H1 (cell line): ENCODE results near the gene NDFIP2.

Experiments used
- CTCF ChIP-seq, 3 experiments: IDR thresholded peaks; 1 replicate in 2 of 3; 2 replicates in 1 of 3; pipeline versions ENCODE4 v1.5.1 to v1.6.1; 2011; ENCODE audit warnings: low read length in 3 of 3, mild to moderate bottlenecking in 3 of 3, inconsistent platforms in 2 of 3, low read depth in 1 of 3, moderate library complexity in 1 of 3; ENCODE audit not compliant: insufficient read depth in 1 of 3; ENCODE audit errors: control extremely low read depth in 1 of 3
- EZH2 ChIP-seq: fragments of 200-600 bp; sonication (generic); IDR thresholded peaks from 2 replicates; pipeline ENCODE4 v1.7.1; 2012; ENCODE audit warnings: low read depth, mild to moderate bottlenecking, moderate library complexity, low read length, inconsistent platforms; ENCODE audit not compliant: severe bottlenecking
- FOSL1 ChIP-seq: IDR thresholded peaks from 2 replicates; pipeline ENCODE4 v1.6.1; 2011; ENCODE audit warnings: mild to moderate bottlenecking, low read depth, low read length, moderate library complexity; ENCODE audit not compliant: insufficient read depth
- HDAC6 ChIP-seq: IDR thresholded peaks from one replicate; pipeline ENCODE4 v1.7.1; 2012; ENCODE audit warnings: low read depth, mild to moderate bottlenecking, inconsistent platforms, low read length, moderate library complexity
- POLR2A ChIP-seq, 2 experiments: IDR thresholded peaks; 1 replicate in 1 of 2; 2 replicates in 1 of 2; pipeline ENCODE4 v1.6.1; 2011; ENCODE audit warnings: low read depth in 2 of 2, low read length in 2 of 2, mild to moderate bottlenecking in 2 of 2; ENCODE audit errors: control extremely low read depth in 1 of 2
- POLR2AphosphoS5 ChIP-seq: IDR thresholded peaks from 2 replicates; pipeline ENCODE4 v1.6.1; 2011; ENCODE audit warnings: low read depth, low read length
- YY1 ChIP-seq: IDR thresholded peaks from 2 replicates; pipeline ENCODE4 v1.6.1; 2011; ENCODE audit warnings: low read depth, mild to moderate bottlenecking, low read length

- no peak for TF ChIP-seq EZH2
- TF ChIP-seq POLR2A (IDR thresholded peaks at IDR 0.05; ENCODE audit: control extremely low read depth in 1 of 2, low read depth in 2 of 2, low read length in 2 of 2) = no peak
- no peak for TF ChIP-seq HDAC6
- no peak for TF ChIP-seq YY1
- TF ChIP-seq CTCF (IDR thresholded peaks at IDR 0.05; ENCODE audit: control extremely low read depth in 1 of 3, insufficient read depth in 1 of 3, low read depth in 1 of 3, low read length in 3 of 3) = no peak
- TF ChIP-seq POLR2AphosphoS5 = no peak
- no peak for TF ChIP-seq FOSL1
These were observed 5.4 kb upstream of the NDFIP2 start for GRCh38 chr13:79475569-79475968.
